NCI-H2171 (cell line): Measurements from ENCODE around the gene PCDHB15.
"Not testable (repeated sequence)": the region's sequence is repeated elsewhere in the genome, so short reads cannot be mapped to it uniquely, and the experiment has no call there.

ENCODE experiments used
- DNase-seq: peaks from one replicate; lab custom pipeline; 2025; lab: John Stamatoyannopoulos, UW

Gene PCDHB15

DNA sequence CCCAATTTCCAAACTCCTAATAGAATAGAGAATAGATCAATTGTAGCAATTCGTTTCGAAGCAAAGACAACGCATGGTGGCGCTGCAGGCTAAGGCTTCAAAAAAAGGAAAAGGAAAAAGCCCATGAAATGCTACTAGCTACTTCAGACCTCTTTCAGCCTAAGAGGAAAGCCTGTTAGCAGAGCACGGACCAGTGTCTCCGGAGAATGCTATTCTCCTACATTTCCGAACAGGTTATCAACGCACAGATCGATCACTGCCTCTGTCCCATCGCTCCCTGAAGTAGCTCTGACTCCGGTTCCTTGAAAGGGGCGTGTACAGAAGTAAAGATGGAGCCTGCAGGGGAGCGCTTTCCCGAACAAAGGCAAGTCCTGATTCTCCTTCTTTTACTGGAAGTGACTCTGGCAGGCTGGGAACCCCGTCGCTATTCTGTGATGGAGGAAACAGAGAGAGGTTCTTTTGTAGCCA is at the start of gene PCDHB15:
TSS of gene PCDHB15 (plus strand) at position 146 of the 468 bp plus-strand sequence. CDS start at position 330, 184 bp downstream.
- no peak for DNase-seq

DNA sequence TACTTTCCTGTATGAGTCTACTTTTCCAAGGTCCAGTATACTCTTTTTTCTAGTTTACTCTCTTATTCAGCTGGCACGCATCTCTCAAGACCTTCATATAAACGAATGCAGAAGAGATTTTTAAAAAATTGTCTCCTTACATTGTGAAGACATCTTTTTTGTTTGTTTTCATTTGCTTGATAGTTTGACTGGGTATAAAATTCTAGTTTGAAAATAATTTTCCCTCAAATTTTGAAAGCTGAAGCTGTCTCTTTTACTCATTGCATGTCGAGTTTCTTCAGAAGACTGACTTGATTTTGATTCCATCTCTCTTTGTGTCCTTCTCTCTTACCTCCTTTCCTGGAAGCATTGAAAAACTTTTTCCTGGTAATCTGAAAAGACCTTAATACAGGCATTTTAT is 48.8 kb upstream of the PCDHB15 start:
- DNase-seq = no peak

- no peak for DNase-seq
Measured at GRCh38 chr5:141199359-141200235, 45.6 kb upstream of the PCDHB15 start, which contains the start of gene PCDHB11. Gene PCDHB11 (plus strand): TSS chr5:141199627. CDS start chr5:141199775, 148 bp downstream.

GRCh38 chr5:141201126-141201525 is 44.1 kb upstream of the PCDHB15 start:
- not testable (repeated sequence) for DNase-seq

DNA sequence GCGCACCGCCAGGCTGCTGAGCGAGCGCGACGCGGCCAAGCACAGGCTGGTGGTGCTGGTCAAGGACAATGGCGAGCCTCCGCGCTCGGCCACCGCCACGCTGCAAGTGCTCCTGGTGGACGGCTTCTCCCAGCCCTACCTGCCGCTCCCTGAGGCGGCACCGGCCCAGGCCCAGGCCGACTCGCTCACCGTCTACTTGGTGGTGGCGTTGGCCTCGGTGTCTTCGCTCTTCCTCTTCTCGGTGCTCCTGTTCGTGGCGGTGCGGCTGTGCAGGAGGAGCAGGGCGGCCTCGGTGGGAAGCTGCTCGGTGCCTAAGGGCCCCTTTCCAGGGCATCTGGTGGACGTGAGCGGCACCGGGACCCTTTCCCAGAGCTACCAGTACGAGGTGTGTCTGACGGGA is 43.5 kb upstream of the PCDHB15 start:
- not testable (repeated sequence) for DNase-seq

DNA sequence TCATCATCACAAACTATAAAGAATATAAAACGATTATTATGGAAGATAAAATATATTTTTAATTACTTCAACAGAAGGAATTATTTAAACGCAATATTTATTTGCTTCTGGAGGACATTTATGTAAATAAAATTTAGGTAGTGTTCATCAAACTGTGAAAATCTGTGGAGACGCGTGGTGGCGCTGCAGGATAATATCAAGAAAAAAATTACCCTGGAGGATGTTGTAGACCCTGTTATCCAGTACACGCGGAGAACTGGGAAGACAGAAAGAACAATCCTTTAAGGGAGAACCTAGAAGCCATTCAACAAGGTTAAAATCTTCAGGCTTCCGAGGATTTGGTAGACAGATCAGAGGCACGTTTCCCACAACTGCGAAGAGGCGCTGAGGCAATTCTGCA is 36.7 kb upstream of the PCDHB15 start, which contains the start of gene PCDHB12:
TSS of gene PCDHB12 (plus strand) at position 242 of the 400 bp plus-strand sequence. CDS start 189 bp downstream, outside the sequence.
- DNase-seq = no peak

DNA sequence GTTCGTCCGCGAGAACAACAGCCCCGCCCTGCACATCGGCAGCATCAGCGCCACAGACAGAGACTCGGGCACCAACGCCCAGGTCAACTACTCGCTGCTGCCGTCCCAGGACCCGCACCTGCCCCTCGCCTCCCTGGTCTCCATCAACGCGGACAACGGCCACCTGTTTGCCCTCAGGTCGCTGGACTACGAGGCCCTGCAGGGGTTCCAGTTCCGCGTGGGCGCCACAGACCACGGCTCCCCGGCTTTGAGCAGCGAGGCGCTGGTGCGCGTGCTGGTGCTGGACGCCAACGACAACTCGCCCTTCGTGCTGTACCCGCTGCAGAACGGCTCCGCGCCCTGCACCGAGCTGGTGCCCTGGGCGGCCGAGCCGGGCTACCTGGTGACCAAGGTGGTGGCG is 34.9 kb upstream of the PCDHB15 start:
- DNase-seq = not testable (repeated sequence)

- DNase-seq = not testable (repeated sequence)
Measured at GRCh38 chr5:141210849-141211248, 34.3 kb upstream of the PCDHB15 start.

GRCh38 chr5:141213656-141214339 is 31.4 kb upstream of the PCDHB15 start, which contains the start of gene PCDHB13:
Gene PCDHB13 (plus strand): TSS chr5:141213919. CDS start chr5:141214124, 205 bp downstream.
- not testable (repeated sequence) for DNase-seq

GRCh38 chr5:141214583-141214982 is 30.6 kb upstream of the PCDHB15 start:
- not testable (repeated sequence) for DNase-seq

- not testable (repeated sequence) for DNase-seq
Measured at GRCh38 chr5:141215504-141215903, 29.7 kb upstream of the PCDHB15 start.

- not testable (repeated sequence) for DNase-seq
Measured at GRCh38 chr5:141216035-141216434, 29.2 kb upstream of the PCDHB15 start.

DNA sequence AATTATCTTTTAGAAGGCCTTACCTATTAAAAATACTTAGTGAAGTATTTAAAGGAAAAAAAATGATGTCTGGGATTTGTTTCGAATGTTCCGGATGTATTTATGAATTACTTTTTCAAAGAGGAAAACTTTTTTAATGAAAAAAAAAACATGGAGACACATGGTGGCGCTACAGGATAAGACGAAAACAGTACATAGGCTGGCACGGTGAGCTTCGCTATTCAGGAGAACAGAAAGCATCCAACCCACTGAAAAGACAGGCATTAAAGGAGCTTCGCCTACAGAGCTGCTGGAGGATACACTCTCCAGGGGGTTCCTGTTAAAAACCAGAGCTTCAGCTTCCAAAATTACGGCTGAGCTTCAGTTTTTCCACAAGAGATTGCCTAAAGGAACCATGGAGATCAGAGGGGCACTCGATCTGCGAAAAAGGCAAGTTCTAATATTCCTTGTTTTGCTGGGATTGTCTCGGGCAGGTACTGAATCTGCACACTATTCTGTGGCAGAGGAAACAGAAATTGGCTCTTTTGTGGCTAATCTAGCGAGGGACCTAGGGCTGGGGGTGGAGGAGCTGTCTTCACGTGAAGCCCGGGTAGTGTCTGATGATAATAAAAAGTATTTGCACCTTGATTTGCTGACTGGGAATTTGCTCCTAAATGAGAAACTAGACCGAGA is 21.9 kb upstream of the PCDHB15 start, which contains the start of gene PCDHB14:
TSS of gene PCDHB14 (plus strand) at position 232 of the 672 bp plus-strand sequence. CDS start at position 395, 163 bp downstream.
- peak; percentile 6 for DNase-seq

GRCh38 chr5:141224844-141225243 is 20.4 kb upstream of the PCDHB15 start:
- DNase-seq = not testable (repeated sequence)

GRCh38 chr5:141225421-141225820 is 19.8 kb upstream of the PCDHB15 start:
- not testable (repeated sequence) for DNase-seq

DNA sequence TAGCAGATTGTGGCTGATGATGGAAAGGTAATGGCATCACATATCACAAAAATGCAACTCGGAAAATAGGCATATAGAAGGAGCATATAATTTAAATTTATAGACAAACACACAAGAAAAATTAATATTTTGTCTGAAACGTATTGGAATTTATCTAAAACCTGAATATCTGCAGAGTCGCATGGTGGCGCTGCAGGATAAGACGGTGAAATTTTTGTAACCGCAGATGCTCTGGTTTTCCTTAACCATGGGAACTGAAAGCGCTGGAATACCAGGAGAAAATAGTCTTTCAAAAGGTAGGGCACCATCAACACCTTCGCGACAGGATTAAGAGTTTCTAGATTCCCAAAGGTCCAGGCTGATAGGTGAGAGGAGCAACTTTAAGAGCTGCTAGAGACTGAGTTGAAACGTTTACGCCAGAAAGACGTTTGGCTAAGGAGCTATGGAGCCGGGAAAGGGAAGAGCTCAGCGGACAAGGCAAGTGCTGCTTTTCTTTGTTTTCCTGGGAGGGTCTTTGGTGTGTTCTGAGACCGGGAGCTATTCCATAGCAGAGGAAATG is 11.0 kb upstream of the PCDHB15 start:
- DNase-seq = no peak

- DNase-seq = not testable (repeated sequence)
Measured at GRCh38 chr5:141235922-141236321, 9.3 kb upstream of the PCDHB15 start.

- no peak for DNase-seq
Measured at GRCh38 chr5:141236516-141237313, 8.5 kb upstream of the PCDHB15 start.

- no peak for DNase-seq
Measured at GRCh38 chr5:141241496-141241895, 3.7 kb upstream of the PCDHB15 start.

DNA sequence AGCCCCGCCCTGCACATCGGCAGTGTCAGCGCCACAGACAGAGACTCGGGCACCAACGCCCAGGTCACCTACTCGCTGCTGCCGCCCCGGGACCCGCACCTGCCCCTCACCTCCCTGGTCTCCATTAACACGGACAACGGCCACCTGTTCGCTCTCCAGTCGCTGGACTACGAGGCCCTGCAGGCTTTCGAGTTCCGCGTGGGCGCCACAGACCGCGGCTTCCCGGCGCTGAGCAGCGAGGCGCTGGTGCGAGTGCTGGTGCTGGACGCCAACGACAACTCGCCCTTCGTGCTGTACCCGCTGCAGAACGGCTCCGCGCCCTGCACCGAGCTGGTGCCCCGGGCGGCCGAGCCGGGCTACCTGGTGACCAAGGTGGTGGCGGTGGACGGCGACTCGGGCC is 1.8 kb downstream of the PCDHB15 start:
- DNase-seq = not testable (repeated sequence)
